ENCODE measurements around the gene SLC7A8.

Gene SLC7A8

DNA sequence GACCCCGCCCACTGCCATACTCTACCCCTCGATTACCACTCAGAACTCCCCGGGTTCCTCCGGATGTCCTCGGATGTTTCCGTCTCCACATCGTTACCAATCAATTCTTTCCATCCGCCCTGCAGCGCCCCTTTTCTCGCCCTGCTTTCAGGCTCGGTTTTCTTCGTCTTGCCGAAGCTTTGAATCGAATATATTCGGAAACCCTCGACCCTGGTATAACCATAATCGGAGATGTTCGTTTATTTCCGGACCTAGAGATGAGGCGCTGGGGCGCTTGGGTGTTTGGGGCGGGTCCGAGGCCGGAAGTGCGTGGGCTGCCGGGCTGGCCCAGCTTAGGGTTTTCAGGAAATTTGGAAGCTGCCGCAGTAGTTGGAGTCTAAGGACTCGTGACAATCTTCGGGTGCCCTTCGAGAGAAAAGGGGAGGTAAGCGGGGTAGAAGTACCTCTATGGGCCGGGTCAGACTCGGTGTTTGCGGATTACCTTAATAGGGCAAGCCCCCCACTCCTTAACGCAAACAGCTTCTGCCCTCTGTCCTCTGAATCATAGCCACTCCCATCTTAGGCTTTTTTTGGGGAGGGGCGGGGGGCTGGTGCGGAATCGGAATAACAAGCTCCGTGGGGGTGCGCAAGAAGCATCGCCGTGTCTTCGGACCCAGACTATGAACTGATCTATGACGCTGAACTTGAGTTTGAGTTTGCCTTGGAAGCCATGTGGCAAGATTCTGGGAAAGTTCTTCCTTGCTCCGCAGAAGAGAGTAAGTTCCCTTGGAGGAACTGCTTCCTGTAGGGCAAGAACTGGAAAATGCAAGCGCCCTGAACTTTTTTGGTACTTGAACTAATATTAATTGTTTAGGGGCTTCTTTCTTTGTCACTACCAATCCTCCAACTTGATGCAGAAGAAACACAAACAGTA, 88.0 kb downstream of the SLC7A8 start, which contains the start of gene C14orf119 (continued):
- TF ChIP-seq ZNF366 (tag by site-specific recombination; conservative IDR thresholded peaks at IDR 0.05) (no peak), EGR2 (tag by site-specific recombination; IDR thresholded peaks at IDR 0.05; ENCODE audit: low read depth) (peak; percentile 38; the same call in 1 of the 2 replicates), ZNF660 (tag by site-specific recombination; IDR thresholded peaks at IDR 0.05) (no peak; the same call in 1 of the 2 replicates), ZNF214 (tag by site-specific recombination; IDR thresholded peaks at IDR 0.05; ENCODE audit: borderline replicate concordance) (no peak), ZFHX2 (tag by site-specific recombination; conservative IDR thresholded peaks at IDR 0.05) (peak; percentile 52), ZNF529 (tag by site-specific recombination; IDR thresholded peaks at IDR 0.05; ENCODE audit: insufficient replicate concordance) (no peak), ZNF670 (tag by site-specific recombination; IDR thresholded peaks at IDR 0.05; ENCODE audit: low read depth) (no peak), TCF7L2 (IDR thresholded peaks at IDR 0.05; ENCODE audit: borderline replicate concordance, low read depth, low read length) (no peak), ZNF138 (tag by site-specific recombination; IDR thresholded peaks at IDR 0.05; ENCODE audit: borderline replicate concordance) (no peak), ZNF514 (tag by site-specific recombination; IDR thresholded peaks at IDR 0.05) (no peak), OSR2 (tag by site-specific recombination; IDR thresholded peaks at IDR 0.05) (no peak; the same call in 1 of the 2 replicates), GLIS1 (tag by site-specific recombination; IDR thresholded peaks at IDR 0.05) (peak; percentile 59), ZNF785 (tag by site-specific recombination; IDR thresholded peaks at IDR 0.05) (no peak), KLF10 (tag by site-specific recombination; IDR thresholded peaks at IDR 0.05) (0 out of 2 replicates have a peak, but pooled peaks have one; percentile 31), GLIS2 (tag by site-specific recombination; IDR thresholded peaks at IDR 0.05) (no peak)
- TF ChIP-seq, protein P1, sequence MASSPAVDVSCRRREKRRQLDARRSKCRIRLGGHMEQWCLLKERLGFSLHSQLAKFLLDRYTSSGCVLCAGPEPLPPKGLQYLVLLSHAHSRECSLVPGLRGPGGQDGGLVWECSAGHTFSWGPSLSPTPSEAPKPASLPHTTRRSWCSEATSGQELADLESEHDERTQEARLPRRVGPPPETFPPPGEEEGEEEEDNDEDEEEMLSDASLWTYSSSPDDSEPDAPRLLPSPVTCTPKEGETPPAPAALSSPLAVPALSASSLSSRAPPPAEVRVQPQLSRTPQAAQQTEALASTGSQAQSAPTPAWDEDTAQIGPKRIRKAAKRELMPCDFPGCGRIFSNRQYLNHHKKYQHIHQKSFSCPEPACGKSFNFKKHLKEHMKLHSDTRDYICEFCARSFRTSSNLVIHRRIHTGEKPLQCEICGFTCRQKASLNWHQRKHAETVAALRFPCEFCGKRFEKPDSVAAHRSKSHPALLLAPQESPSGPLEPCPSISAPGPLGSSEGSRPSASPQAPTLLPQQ (tag by site-specific recombination; IDR thresholded peaks at IDR 0.05), result peak; percentile 62; the same call in 1 of the 2 replicates
- TF ChIP-seq, protein P2, sequence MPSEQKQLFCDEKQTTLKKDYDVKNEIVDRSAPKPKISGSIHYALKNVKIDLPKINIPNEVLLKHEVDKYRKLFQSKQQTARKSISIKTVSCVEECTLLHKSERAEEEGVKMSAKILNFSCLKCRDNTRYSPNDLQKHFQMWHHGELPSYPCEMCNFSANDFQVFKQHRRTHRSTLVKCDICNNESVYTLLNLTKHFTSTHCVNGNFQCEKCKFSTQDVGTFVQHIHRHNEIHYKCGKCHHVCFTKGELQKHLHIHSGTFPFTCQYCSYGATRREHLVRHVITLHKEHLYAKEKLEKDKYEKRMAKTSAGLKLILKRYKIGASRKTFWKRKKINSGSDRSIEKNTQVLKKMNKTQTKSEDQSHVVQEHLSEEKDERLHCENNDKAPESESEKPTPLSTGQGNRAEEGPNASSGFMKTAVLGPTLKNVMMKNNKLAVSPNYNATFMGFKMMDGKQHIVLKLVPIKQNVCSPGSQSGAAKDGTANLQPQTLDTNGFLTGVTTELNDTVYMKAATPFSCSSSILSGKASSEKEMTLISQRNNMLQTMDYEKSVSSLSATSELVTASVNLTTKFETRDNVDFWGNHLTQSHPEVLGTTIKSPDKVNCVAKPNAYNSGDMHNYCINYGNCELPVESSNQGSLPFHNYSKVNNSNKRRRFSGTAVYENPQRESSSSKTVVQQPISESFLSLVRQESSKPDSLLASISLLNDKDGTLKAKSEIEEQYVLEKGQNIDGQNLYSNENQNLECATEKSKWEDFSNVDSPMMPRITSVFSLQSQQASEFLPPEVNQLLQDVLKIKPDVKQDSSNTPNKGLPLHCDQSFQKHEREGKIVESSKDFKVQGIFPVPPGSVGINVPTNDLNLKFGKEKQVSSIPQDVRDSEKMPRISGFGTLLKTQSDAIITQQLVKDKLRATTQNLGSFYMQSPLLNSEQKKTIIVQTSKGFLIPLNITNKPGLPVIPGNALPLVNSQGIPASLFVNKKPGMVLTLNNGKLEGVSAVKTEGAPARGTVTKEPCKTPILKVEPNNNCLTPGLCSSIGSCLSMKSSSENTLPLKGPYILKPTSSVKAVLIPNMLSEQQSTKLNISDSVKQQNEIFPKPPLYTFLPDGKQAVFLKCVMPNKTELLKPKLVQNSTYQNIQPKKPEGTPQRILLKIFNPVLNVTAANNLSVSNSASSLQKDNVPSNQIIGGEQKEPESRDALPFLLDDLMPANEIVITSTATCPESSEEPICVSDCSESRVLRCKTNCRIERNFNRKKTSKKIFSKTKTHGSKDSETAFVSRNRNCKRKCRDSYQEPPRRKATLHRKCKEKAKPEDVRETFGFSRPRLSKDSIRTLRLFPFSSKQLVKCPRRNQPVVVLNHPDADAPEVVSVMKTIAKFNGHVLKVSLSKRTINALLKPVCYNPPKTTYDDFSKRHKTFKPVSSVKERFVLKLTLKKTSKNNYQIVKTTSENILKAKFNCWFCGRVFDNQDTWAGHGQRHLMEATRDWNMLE (tag by site-specific recombination; conservative IDR thresholded peaks at IDR 0.05; ENCODE audit: low read depth), result no peak
- TF ChIP-seq, protein P3, sequence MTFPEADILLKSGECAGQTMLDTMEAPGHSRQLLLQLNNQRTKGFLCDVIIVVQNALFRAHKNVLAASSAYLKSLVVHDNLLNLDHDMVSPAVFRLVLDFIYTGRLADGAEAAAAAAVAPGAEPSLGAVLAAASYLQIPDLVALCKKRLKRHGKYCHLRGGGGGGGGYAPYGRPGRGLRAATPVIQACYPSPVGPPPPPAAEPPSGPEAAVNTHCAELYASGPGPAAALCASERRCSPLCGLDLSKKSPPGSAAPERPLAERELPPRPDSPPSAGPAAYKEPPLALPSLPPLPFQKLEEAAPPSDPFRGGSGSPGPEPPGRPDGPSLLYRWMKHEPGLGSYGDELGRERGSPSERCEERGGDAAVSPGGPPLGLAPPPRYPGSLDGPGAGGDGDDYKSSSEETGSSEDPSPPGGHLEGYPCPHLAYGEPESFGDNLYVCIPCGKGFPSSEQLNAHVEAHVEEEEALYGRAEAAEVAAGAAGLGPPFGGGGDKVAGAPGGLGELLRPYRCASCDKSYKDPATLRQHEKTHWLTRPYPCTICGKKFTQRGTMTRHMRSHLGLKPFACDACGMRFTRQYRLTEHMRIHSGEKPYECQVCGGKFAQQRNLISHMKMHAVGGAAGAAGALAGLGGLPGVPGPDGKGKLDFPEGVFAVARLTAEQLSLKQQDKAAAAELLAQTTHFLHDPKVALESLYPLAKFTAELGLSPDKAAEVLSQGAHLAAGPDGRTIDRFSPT (tag by site-specific recombination; IDR thresholded peaks at IDR 0.05), result no peak
- TF ChIP-seq, protein P4, sequence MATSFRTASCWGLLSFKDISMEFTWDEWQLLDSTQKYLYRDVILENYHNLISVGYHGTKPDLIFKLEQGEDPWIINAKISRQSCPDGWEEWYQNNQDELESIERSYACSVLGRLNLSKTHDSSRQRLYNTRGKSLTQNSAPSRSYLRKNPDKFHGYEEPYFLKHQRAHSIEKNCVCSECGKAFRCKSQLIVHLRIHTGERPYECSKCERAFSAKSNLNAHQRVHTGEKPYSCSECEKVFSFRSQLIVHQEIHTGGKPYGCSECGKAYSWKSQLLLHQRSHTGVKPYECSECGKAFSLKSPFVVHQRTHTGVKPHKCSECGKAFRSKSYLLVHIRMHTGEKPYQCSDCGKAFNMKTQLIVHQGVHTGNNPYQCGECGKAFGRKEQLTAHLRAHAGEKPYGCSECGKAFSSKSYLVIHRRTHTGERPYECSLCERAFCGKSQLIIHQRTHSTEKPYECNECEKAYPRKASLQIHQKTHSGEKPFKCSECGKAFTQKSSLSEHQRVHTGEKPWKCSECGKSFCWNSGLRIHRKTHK (tag by site-specific recombination; IDR thresholded peaks at IDR 0.05), result no peak
- TF ChIP-seq, protein P5, sequence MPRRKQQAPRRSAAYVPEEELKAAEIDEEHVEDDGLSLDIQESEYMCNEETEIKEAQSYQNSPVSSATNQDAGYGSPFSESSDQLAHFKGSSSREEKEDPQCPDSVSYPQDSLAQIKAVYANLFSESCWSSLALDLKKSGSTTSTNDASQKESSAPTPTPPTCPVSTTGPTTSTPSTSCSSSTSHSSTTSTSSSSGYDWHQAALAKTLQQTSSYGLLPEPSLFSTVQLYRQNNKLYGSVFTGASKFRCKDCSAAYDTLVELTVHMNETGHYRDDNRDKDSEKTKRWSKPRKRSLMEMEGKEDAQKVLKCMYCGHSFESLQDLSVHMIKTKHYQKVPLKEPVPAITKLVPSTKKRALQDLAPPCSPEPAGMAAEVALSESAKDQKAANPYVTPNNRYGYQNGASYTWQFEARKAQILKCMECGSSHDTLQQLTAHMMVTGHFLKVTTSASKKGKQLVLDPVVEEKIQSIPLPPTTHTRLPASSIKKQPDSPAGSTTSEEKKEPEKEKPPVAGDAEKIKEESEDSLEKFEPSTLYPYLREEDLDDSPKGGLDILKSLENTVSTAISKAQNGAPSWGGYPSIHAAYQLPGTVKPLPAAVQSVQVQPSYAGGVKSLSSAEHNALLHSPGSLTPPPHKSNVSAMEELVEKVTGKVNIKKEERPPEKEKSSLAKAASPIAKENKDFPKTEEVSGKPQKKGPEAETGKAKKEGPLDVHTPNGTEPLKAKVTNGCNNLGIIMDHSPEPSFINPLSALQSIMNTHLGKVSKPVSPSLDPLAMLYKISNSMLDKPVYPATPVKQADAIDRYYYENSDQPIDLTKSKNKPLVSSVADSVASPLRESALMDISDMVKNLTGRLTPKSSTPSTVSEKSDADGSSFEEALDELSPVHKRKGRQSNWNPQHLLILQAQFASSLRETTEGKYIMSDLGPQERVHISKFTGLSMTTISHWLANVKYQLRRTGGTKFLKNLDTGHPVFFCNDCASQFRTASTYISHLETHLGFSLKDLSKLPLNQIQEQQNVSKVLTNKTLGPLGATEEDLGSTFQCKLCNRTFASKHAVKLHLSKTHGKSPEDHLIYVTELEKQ (tag by site-specific recombination; IDR thresholded peaks at IDR 0.05; ENCODE audit: borderline replicate concordance), result no peak
